Measurements from ENCODE around the gene AHI1. TPM values are rescaled to one million over a fixed set of nuclear protein-coding genes. Genes with fewer than 3 reads are reported as not detected.

The AHI1 gene
- total RNA-seq, 2 donors from 2014 or later, result 27.6 to 29.0 TPM

GRCh38 chr6:135525594-135525993, 28.1 kb upstream of the AHI1 start:
- DNase-seq, result no peak

GRCh38 chr6:135522965-135523692, 25.6 kb upstream of the AHI1 start:
- no peak overlapping the region for H3K4me3 Mint-ChIP-seq
- no peaks in the 10 kb centered on the region for H3K36me3 Mint-ChIP-seq (ENCODE audit: low read depth)
- ATAC-seq, result no peak
- H3K4me1 Mint-ChIP-seq, result no peaks in the 10 kb centered on the region
- H3K27me3 Mint-ChIP-seq, result peaks cover 8% of the 10 kb centered on the region
- no peak overlapping the region for H3K27ac Mint-ChIP-seq
- no peaks in the 10 kb centered on the region for H3K9me3 ChIP-seq (ENCODE audit: control insufficient read depth, low read length, poor library complexity, severe bottlenecking)
- DNase-seq, result no peak

More at GRCh38 chr6:135525594-135525993, 28.1 kb upstream of the AHI1 start:
- peaks cover 8% of the 10 kb centered on the region for H3K27me3 Mint-ChIP-seq
- no peak overlapping the region for H3K27ac Mint-ChIP-seq
- H3K4me1 Mint-ChIP-seq, result no peaks in the 10 kb centered on the region
- no peaks in the 10 kb centered on the region for H3K36me3 Mint-ChIP-seq (ENCODE audit: low read depth)
- H3K4me3 Mint-ChIP-seq, result no peak overlapping the region
- no peak for ATAC-seq
- H3K9me3 ChIP-seq (ENCODE audit: control insufficient read depth, low read length, poor library complexity, severe bottlenecking), result no peaks in the 10 kb centered on the region

- H3K4me1 Mint-ChIP-seq, result no peaks in the 10 kb centered on the region
- H3K27me3 Mint-ChIP-seq, result peaks cover 8% of the 10 kb centered on the region
- no peak overlapping the region for H3K4me3 Mint-ChIP-seq
- H3K27ac Mint-ChIP-seq, result no peak overlapping the region
- no peaks in the 10 kb centered on the region for H3K9me3 ChIP-seq (ENCODE audit: control insufficient read depth, low read length, poor library complexity, severe bottlenecking)
- no peaks in the 10 kb centered on the region for H3K36me3 Mint-ChIP-seq (ENCODE audit: low read depth)
- no peak for DNase-seq
- ATAC-seq, result no peak
Measured at GRCh38 chr6:135521431-135521830, 23.9 kb upstream of the AHI1 start.

GRCh38 chr6:135520781-135521180, 23.2 kb upstream of the AHI1 start:
- no peaks in the 10 kb centered on the region for H3K4me1 Mint-ChIP-seq
- ATAC-seq (no peak), DNase-seq (no peak)
- no peak overlapping the region for H3K27ac Mint-ChIP-seq
- no peaks in the 10 kb centered on the region for H3K36me3 Mint-ChIP-seq (ENCODE audit: low read depth)
- H3K27me3 Mint-ChIP-seq, result peaks cover 8% of the 10 kb centered on the region
- no peak overlapping the region for H3K4me3 Mint-ChIP-seq
- H3K9me3 ChIP-seq (ENCODE audit: control insufficient read depth, low read length, poor library complexity, severe bottlenecking), result no peaks in the 10 kb centered on the region

GRCh38 chr6:135519348-135519747, 21.8 kb upstream of the AHI1 start:
- H3K36me3 Mint-ChIP-seq (ENCODE audit: low read depth), result no peaks in the 10 kb centered on the region
- no peak for ATAC-seq
- no peaks in the 10 kb centered on the region for H3K9me3 ChIP-seq (ENCODE audit: control insufficient read depth, low read length, poor library complexity, severe bottlenecking)
- H3K27me3 Mint-ChIP-seq, result peaks cover 12% of the 10 kb centered on the region
- H3K27ac Mint-ChIP-seq, result no peak overlapping the region
- H3K4me1 Mint-ChIP-seq, result no peaks in the 10 kb centered on the region
- H3K4me3 Mint-ChIP-seq, result no peak overlapping the region
- DNase-seq, result no peak

GRCh38 chr6:135517527-135517926, 20.0 kb upstream of the AHI1 start:
- no peaks in the 10 kb centered on the region for H3K9me3 ChIP-seq (ENCODE audit: control insufficient read depth, low read length, poor library complexity, severe bottlenecking)
- no peak for DNase-seq
- no peak overlapping the region for H3K27ac Mint-ChIP-seq
- no peaks in the 10 kb centered on the region for H3K4me1 Mint-ChIP-seq
- H3K36me3 Mint-ChIP-seq (ENCODE audit: low read depth), result no peaks in the 10 kb centered on the region
- H3K27me3 Mint-ChIP-seq, result peaks cover 12% of the 10 kb centered on the region
- H3K4me3 Mint-ChIP-seq, result no peak overlapping the region
- no peak for ATAC-seq

GRCh38 chr6:135514706-135515105, 17.2 kb upstream of the AHI1 start:
- no peak overlapping the region for H3K27ac Mint-ChIP-seq
- no peaks in the 10 kb centered on the region for H3K9me3 ChIP-seq (ENCODE audit: control insufficient read depth, low read length, poor library complexity, severe bottlenecking)
- peaks cover 4% of the 10 kb centered on the region for H3K27me3 Mint-ChIP-seq
- DNase-seq (no peak), ATAC-seq (no peak)
- H3K4me3 Mint-ChIP-seq, result no peak overlapping the region
- H3K36me3 Mint-ChIP-seq (ENCODE audit: low read depth), result no peaks in the 10 kb centered on the region
- H3K4me1 Mint-ChIP-seq, result no peaks in the 10 kb centered on the region

GRCh38 chr6:135506270-135506997, 8.9 kb upstream of the AHI1 start:
- H3K27ac Mint-ChIP-seq, result no peak overlapping the region
- DNase-seq (no peak), ATAC-seq (peak; percentile 77)
- H3K4me1 Mint-ChIP-seq, result peaks cover 2% of the 10 kb centered on the region
- no peaks in the 10 kb centered on the region for H3K9me3 ChIP-seq (ENCODE audit: control insufficient read depth, low read length, poor library complexity, severe bottlenecking)
- H3K36me3 Mint-ChIP-seq (ENCODE audit: low read depth), result no peaks in the 10 kb centered on the region
- no peaks in the 10 kb centered on the region for H3K27me3 Mint-ChIP-seq
- no peak overlapping the region for H3K4me3 Mint-ChIP-seq

- H3K9me3 ChIP-seq (ENCODE audit: control insufficient read depth, low read length, poor library complexity, severe bottlenecking), result no peaks in the 10 kb centered on the region
- DNase-seq (no peak), ATAC-seq (no peak)
- H3K27ac Mint-ChIP-seq, result no peak overlapping the region
- H3K36me3 Mint-ChIP-seq (ENCODE audit: low read depth), result no peaks in the 10 kb centered on the region
- peaks cover 2% of the 10 kb centered on the region for H3K4me1 Mint-ChIP-seq
- H3K27me3 Mint-ChIP-seq, result no peaks in the 10 kb centered on the region
- no peak overlapping the region for H3K4me3 Mint-ChIP-seq
Measured at GRCh38 chr6:135505648-135506047, 8.1 kb upstream of the AHI1 start.

GRCh38 chr6:135505222-135505621, 7.7 kb upstream of the AHI1 start:
- H3K27ac Mint-ChIP-seq, result no peak overlapping the region
- no peaks in the 10 kb centered on the region for H3K9me3 ChIP-seq (ENCODE audit: control insufficient read depth, low read length, poor library complexity, severe bottlenecking)
- no peak for DNase-seq
- no peak overlapping the region for H3K4me3 Mint-ChIP-seq
- H3K36me3 Mint-ChIP-seq (ENCODE audit: low read depth), result no peaks in the 10 kb centered on the region
- no peak for ATAC-seq
- H3K27me3 Mint-ChIP-seq, result no peaks in the 10 kb centered on the region
- H3K4me1 Mint-ChIP-seq, result peaks cover 2% of the 10 kb centered on the region

- ATAC-seq, result no peak
Measured at GRCh38 chr6:135504734-135505133, 7.2 kb upstream of the AHI1 start.

GRCh38 chr6:135503703-135504475, 6.3 kb upstream of the AHI1 start:
- H3K36me3 Mint-ChIP-seq (ENCODE audit: low read depth), result no peaks in the 10 kb centered on the region
- H3K9me3 ChIP-seq (ENCODE audit: control insufficient read depth, low read length, poor library complexity, severe bottlenecking), result no peaks in the 10 kb centered on the region
- ATAC-seq (no peak), DNase-seq (no peak)
- H3K27me3 Mint-ChIP-seq, result no peaks in the 10 kb centered on the region
- no peak overlapping the region for H3K4me3 Mint-ChIP-seq
- H3K4me1 Mint-ChIP-seq, result peaks cover 2% of the 10 kb centered on the region
- H3K27ac Mint-ChIP-seq, result no peak overlapping the region

More at GRCh38 chr6:135504734-135505133, 7.2 kb upstream of the AHI1 start:
- Mint-ChIP-seq H3K4me1 (peaks cover 2% of the 10 kb centered on the region), H3K27ac (no peak overlapping the region), H3K27me3 (no peaks in the 10 kb centered on the region), H3K36me3 (ENCODE audit: low read depth) (no peaks in the 10 kb centered on the region), H3K4me3 (no peak overlapping the region)
- no peaks in the 10 kb centered on the region for H3K9me3 ChIP-seq (ENCODE audit: control insufficient read depth, low read length, poor library complexity, severe bottlenecking)
- no peak for DNase-seq
